T-cell (primary cell): ENCODE measurements around the gene CALML6. TPM values are rescaled to one million over a fixed set of nuclear protein-coding genes. Genes with fewer than 3 reads are reported as not detected.

Experiments used
- ATAC-seq, 4 experiments: fragments of 200-7000 bp in 3 of 4; fragments of 150-1000 bp in 1 of 4; cut with Tn5 transposase; replicated peaks in 1 of 4; 1 replicate in 3 of 4; 2 replicates in 1 of 4; pipeline ENCODE4 v1.10.0; 2021; ENCODE audit warnings: moderate library complexity in 3 of 4, mild to moderate bottlenecking in 2 of 4, moderate number of reproducible peaks in 1 of 4
- CTCF ChIA-PET, 2 donors: fragments of 300-600 bp; sonication (Branson Sonifier 250); formaldehyde crosslinking; loops; one replicate each; lab custom pipeline; 2022; ENCODE audit warnings: antibody characterized with exemption in 2 of 2; lab: Charles Lee
- POLR2A ChIA-PET, 2 donors: fragments of 300-600 bp; sonication (Branson Sonifier 250); formaldehyde crosslinking; loops; one replicate each; lab custom pipeline; 2022; ENCODE audit warnings: antibody characterized with exemption in 2 of 2; lab: Charles Lee
- DNase-seq, 35 experiments: peaks; one replicate each; pipeline versions ENCODE4 v3.0.0 to v3.0.0-alpha.2; 2013 to 2023
- H3K27ac ChIP-seq: one replicate; pipeline ENCODE4 v1.5.1; 2013; ENCODE audit warnings: low read length
- H3K27me3 ChIP-seq, 2 experiments: replicated peaks in 1 of 2; 1 replicate in 1 of 2; 2 replicates in 1 of 2; pipeline versions ENCODE4 v1.6.1 to v1.7.0; 2013; ENCODE audit warnings: low read length in 1 of 2, mixed read lengths in 1 of 2; ENCODE audit not compliant: control insufficient read depth in 2 of 2, insufficient read depth in 2 of 2; ENCODE audit errors: extremely low read depth in 1 of 2
- H3K36me3 ChIP-seq, 2 donors: 1 replicate in 1 of 2; 2 replicates in 1 of 2; pipeline versions ENCODE4 v1.6.1 to v1.7.0; 2013; ENCODE audit warnings: low read length in 1 of 2; ENCODE audit not compliant: control insufficient read depth in 2 of 2, insufficient read depth in 1 of 2; ENCODE audit errors: extremely low read depth in 1 of 2
- H3K4me1 ChIP-seq, 2 experiments: 1 replicate in 1 of 2; 2 replicates in 1 of 2; pipeline versions ENCODE4 v1.6.1 to v1.7.0; 2013; ENCODE audit warnings: low read length in 2 of 2, mixed read lengths in 1 of 2; ENCODE audit not compliant: insufficient read depth in 2 of 2, control insufficient read depth in 1 of 2; ENCODE audit errors: extremely low read depth in 1 of 2
- H3K4me3 ChIP-seq, 2 donors: 1 replicate in 1 of 2; 2 replicates in 1 of 2; pipeline versions ENCODE4 v1.5.1 to v1.7.0; 2013; ENCODE audit warnings: mild to moderate bottlenecking in 2 of 2, low read length in 1 of 2, moderate library complexity in 1 of 2; ENCODE audit not compliant: control insufficient read depth in 1 of 2; ENCODE audit errors: extremely low read depth in 1 of 2
- H3K9me3 ChIP-seq: 2 replicates; pipeline ENCODE4 v1.7.0; 2013
- H3K27ac Mint-ChIP-seq, 2 donors: one replicate each; pipeline ENCODE4 v1.8.0; 2020 to 2021; ENCODE audit warnings: mild to moderate bottlenecking in 2 of 2, mixed read lengths in 2 of 2
- H3K27me3 Mint-ChIP-seq, 2 donors: one replicate each; pipeline ENCODE4 v1.8.0; 2021 to 2022; ENCODE audit warnings: mixed read lengths in 2 of 2
- H3K36me3 Mint-ChIP-seq: one replicate; pipeline ENCODE4 v1.8.0; 2021; ENCODE audit warnings: mixed read lengths
- H3K4me1 Mint-ChIP-seq, 3 donors: one replicate each; pipeline ENCODE4 v1.8.0; 2020 to 2022; ENCODE audit warnings: mixed read lengths in 3 of 3, mild to moderate bottlenecking in 1 of 3
- H3K4me3 Mint-ChIP-seq, 3 donors: one replicate each; pipeline ENCODE4 v1.8.0; 2020 to 2022; ENCODE audit warnings: mild to moderate bottlenecking in 3 of 3, mixed read lengths in 3 of 3, moderate library complexity in 3 of 3
- H3K9me3 Mint-ChIP-seq, 3 donors: one replicate each; pipeline ENCODE4 v1.8.0; 2020 to 2022; ENCODE audit warnings: mixed read lengths in 3 of 3
- WGBS: methylation state at CpG from one replicate; pipeline ENCODE4 v1.1.5; 2013; ENCODE audit warnings: missing lambda C conversion rate; ENCODE audit not compliant: insufficient coverage; 5-methylcytosine and 5-hydroxymethylcytosine counted together
- total RNA-seq, 35 experiments: library from RNA in 6 of 35; stranded (reverse) in 6 of 35; fragments of 120-200 nt in 1 of 35; gene quantifications; one replicate each; pipeline versions ENCODE4 v1.2.1 to v1.2.4 and lab custom pipeline; 2013 to 2026

CALML6 gene
- total RNA-seq, 5 donors from 2014 or later (not counting 1 experiment from before 2014, with no cell fraction given), result 0.82 to 1.3 (median 1.1) TPM

- peaks cover 2 to 21% of the 10 kb centered on the region in 2 experiments for H3K4me1 ChIP-seq
- DNase-seq (no peak), ATAC-seq (no peak)
- Mint-ChIP-seq H3K27me3 (peaks cover 0 to 4% of the 10 kb centered on the region in 2 donors), H3K27ac (no peak overlapping the region), H3K4me3 (no peak overlapping the region), H3K4me1 (peaks cover 5 to 12% (median 9%) of the 10 kb centered on the region in 3 donors), H3K36me3 (no peaks in the 10 kb centered on the region), H3K9me3 (no peaks in the 10 kb centered on the region)
- POLR2A ChIA-PET, result interaction anchor here in 1 of 2 donors (0.6 kb wide), 1 partner anchor 92 kb away, joined by 4 read pairs; no protein-coding TSS in a partner anchor
- 60% methylated on average over 2 of the region's 9 CpGs for WGBS
- H3K4me3 ChIP-seq, result no peak overlapping the region
- peaks cover 0 to 36% of the 10 kb centered on the region in 2 experiments for H3K27me3 ChIP-seq
- CTCF ChIA-PET, result no interaction called here
- no peaks in the 10 kb centered on the region for H3K9me3 ChIP-seq
- H3K36me3 ChIP-seq, result no peaks in the 10 kb centered on the region
- no peak overlapping the region for H3K27ac ChIP-seq
These were observed 15.1 kb upstream of the CALML6 start for GRCh38 chr1:1899967-1900327.

- H3K27me3 Mint-ChIP-seq, result peaks cover 0 to 4% of the 10 kb centered on the region in 2 donors
- Histone ChIP-seq H3K36me3 (no peaks in the 10 kb centered on the region), H3K4me3 (no peak overlapping the region), H3K4me1 (peaks cover 0 to 13% of the 10 kb centered on the region in 2 experiments), H3K27me3 (peaks cover 0 to 24% of the 10 kb centered on the region in 2 experiments), H3K9me3 (no peaks in the 10 kb centered on the region), H3K27ac (no peak overlapping the region)
- ATAC-seq (no peak), DNase-seq (no peak)
- H3K36me3 Mint-ChIP-seq, result no peaks in the 10 kb centered on the region
- ChIA-PET POLR2A (interaction anchor here in 1 of 2 donors (0.6 kb wide), 1 partner anchor 26 kb away, joined by 8 read pairs; no protein-coding TSS in a partner anchor), CTCF (no interaction called here)
- no peaks in the 10 kb centered on the region for H3K9me3 Mint-ChIP-seq
- peaks cover 3 to 4% (median 4%) of the 10 kb centered on the region in 3 donors for H3K4me1 Mint-ChIP-seq
- no peak overlapping the region for H3K4me3 Mint-ChIP-seq
- WGBS, result 84% methylated on average over 10 of the region's 14 CpGs
- H3K27ac Mint-ChIP-seq, result no peak overlapping the region
These were observed 14.0 kb upstream of the CALML6 start for GRCh38 chr1:1900883-1901640.

GRCh38 chr1:1901641-1902294 lies 13.3 kb upstream of the CALML6 start:
- no peak for DNase-seq
- peaks cover 0 to 20% of the 10 kb centered on the region in 2 experiments for H3K4me1 ChIP-seq
- no peaks in the 10 kb centered on the region for H3K36me3 ChIP-seq
- ATAC-seq, result no peak
- H3K4me1 Mint-ChIP-seq, result peaks cover 7 to 8% (median 7%) of the 10 kb centered on the region in 3 donors
- no peaks in the 10 kb centered on the region for H3K36me3 Mint-ChIP-seq
- WGBS, result 70% methylated on average over 10 of the region's 13 CpGs
- H3K27me3 Mint-ChIP-seq, result peaks cover 0 to 4% of the 10 kb centered on the region in 2 donors
- H3K27ac Mint-ChIP-seq, result no peak overlapping the region
- H3K9me3 Mint-ChIP-seq, result no peaks in the 10 kb centered on the region
- no peaks in the 10 kb centered on the region for H3K9me3 ChIP-seq
- no peak overlapping the region for H3K27ac ChIP-seq
- H3K27me3 ChIP-seq, result peaks cover 0 to 21% of the 10 kb centered on the region in 2 experiments
- ChIA-PET POLR2A (interaction anchor here in 1 of 2 donors (0.7 kb wide), 1 partner anchor 21 kb away, joined by 5 read pairs; no protein-coding TSS in a partner anchor), CTCF (no interaction called here)
- no peak overlapping the region for H3K4me3 ChIP-seq
- no peak overlapping the region for H3K4me3 Mint-ChIP-seq

- peaks cover 0 to 4% of the 10 kb centered on the region in 2 donors for H3K27me3 Mint-ChIP-seq
- Histone ChIP-seq H3K27me3 (peaks cover 0 to 21% of the 10 kb centered on the region in 2 experiments), H3K4me3 (no peak overlapping the region), H3K36me3 (no peaks in the 10 kb centered on the region), H3K4me1 (peaks cover 0 to 26% of the 10 kb centered on the region in 2 experiments), H3K9me3 (no peaks in the 10 kb centered on the region), H3K27ac (no peak overlapping the region)
- H3K4me3 Mint-ChIP-seq, result no peak overlapping the region
- ATAC-seq, result no peak
- no peaks in the 10 kb centered on the region for H3K9me3 Mint-ChIP-seq
- POLR2A ChIA-PET, result no interaction called here
- no peaks in the 10 kb centered on the region for H3K36me3 Mint-ChIP-seq
- no peak overlapping the region for H3K27ac Mint-ChIP-seq
- CTCF ChIA-PET, result no interaction called here
- DNase-seq, result no peak
- H3K4me1 Mint-ChIP-seq, result peaks cover 7 to 9% (median 8%) of the 10 kb centered on the region in 3 donors
- 82% methylated on average over 2 of the region's 12 CpGs for WGBS
These were observed 11.8 kb upstream of the CALML6 start for GRCh38 chr1:1903224-1903623.

GRCh38 chr1:1906185-1907097 lies 8.6 kb upstream of the CALML6 start:
- ATAC-seq (peak in 3 of 4 experiments; percentile 17 to 21 (median 18)), DNase-seq (peak in 26 of 35 experiments; percentile 41 to 79 (median 56))
- Histone ChIP-seq H3K27me3 (peaks cover 0 to 8% of the 10 kb centered on the region in 2 experiments), H3K9me3 (no peaks in the 10 kb centered on the region), H3K4me1 (peaks cover 0 to 28% of the 10 kb centered on the region in 2 experiments), H3K4me3 (no peak overlapping the region), H3K36me3 (no peaks in the 10 kb centered on the region), H3K27ac (no peak overlapping the region)
- Mint-ChIP-seq H3K36me3 (no peaks in the 10 kb centered on the region), H3K4me1 (peaks cover 13 to 18% (median 17%) of the 10 kb centered on the region in 3 donors), H3K27ac (peak overlapping the region; percentile 68 to 77), H3K9me3 (no peaks in the 10 kb centered on the region), H3K27me3 (no peaks in the 10 kb centered on the region), H3K4me3 (peak overlapping the region; percentile 54 to 71 (median 58))
- CTCF ChIA-PET, result interaction anchor here in 1 of 2 donors (1.5 kb wide), 1 partner anchor 37 kb away, joined by 3 read pairs; no protein-coding TSS in a partner anchor
- POLR2A ChIA-PET, result no interaction called here
- WGBS, result 34% methylated on average over 15 of the region's 15 CpGs
